HG02759 (cell line): ENCODE data around the gene DCPS.
A peak's percentile ranks its signal among the peaks of the same experiment; 100 is the strongest.
"Not testable (repeated sequence)": the region's sequence is repeated elsewhere in the genome, so short reads cannot be mapped to it uniquely, and the experiment has no call there.

Source experiments
- ATAC-seq: cut with Tn5 transposase; IDR thresholded peaks from one replicate; pipeline ENCODE4 v1.9.1; 2021; ENCODE audit warnings: mild to moderate bottlenecking, moderate library complexity; ENCODE audit not compliant: unreplicated experiment

The DCPS gene, protein sequence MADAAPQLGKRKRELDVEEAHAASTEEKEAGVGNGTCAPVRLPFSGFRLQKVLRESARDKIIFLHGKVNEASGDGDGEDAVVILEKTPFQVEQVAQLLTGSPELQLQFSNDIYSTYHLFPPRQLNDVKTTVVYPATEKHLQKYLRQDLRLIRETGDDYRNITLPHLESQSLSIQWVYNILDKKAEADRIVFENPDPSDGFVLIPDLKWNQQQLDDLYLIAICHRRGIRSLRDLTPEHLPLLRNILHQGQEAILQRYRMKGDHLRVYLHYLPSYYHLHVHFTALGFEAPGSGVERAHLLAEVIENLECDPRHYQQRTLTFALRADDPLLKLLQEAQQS

DNA sequence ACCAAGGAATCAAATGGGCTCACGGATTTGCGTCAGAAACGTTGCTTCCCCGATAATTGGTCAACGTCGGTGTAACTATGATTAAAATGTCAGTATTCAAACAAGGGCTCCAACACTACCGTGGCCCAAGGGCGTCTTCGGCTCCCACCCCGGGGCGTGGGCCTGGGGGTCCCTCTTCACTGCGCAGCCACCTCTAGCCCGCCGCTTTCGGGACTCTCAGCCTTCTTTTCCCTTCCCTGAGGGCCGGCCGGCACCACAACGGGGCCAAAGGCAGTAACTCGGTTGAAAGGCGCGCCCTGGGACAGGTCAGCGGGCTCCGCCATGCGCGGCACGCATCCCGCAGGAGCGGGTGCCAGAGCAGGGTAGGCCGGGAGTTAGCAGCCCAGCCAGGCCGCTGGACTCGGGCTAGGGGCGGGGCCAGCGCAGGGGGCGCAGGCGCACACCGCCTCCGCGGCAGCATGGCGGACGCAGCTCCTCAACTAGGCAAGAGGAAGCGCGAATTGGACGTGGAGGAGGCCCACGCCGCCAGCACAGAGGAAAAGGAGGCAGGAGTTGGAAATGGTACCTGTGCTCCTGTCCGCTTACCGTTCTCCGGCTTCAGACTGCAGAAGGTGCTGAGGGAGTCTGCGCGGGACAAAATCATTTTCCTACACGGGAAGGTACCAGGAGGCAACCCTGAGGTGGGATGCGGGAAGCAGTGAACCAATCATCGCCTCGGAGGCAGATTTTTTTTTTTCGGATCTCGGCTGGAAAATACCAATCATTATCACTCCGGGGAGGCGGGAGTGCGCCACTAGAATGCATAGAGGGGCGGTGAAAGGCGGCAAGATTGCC is at the start of gene DCPS:
Gene DCPS, plus strand, starts transcription at position 438 of the 834 bp plus-strand sequence. Its CDS starts 21 bp downstream, at position 459.
- peak; percentile 92 for ATAC-seq

DNA sequence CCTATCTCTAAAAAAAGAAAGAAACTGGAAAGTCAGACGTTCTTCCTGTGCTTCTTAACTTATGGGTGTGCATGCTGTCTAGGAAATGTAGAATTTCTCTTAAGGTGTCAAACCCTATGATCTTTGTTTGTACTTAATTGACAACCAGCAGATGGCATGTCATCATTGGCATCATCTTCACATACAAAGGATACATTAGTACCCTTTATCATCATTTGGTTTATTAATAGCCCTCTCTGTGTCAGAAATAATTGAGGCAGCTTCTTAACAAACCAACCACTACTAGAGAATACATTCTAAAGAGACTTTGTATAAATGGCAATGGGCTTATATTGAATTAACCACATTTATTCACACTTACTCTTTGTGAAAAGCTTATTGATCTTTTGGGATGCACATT is 49.0 kb upstream of the DCPS start:
- ATAC-seq, result no peak

DNA sequence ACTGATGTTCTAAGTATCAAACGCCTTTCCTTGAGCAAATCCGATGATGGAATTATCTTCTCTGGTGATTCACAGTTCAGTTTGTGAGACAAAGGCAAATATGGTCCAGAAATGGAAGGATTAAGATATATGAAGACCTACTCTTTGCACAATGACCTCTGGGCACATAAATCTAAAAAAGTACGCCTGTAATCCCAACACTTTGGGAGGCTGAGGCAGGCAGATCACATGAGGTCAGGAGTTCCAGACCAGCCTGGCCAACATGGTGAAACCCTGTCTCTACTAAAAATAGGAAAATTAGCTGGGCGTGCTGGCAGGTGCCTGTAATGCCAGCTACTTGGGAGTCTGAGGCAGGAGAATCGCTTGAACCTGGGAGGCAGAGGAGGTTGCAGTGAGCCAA is 48.4 kb upstream of the DCPS start:
- not testable (repeated sequence) for ATAC-seq

DNA sequence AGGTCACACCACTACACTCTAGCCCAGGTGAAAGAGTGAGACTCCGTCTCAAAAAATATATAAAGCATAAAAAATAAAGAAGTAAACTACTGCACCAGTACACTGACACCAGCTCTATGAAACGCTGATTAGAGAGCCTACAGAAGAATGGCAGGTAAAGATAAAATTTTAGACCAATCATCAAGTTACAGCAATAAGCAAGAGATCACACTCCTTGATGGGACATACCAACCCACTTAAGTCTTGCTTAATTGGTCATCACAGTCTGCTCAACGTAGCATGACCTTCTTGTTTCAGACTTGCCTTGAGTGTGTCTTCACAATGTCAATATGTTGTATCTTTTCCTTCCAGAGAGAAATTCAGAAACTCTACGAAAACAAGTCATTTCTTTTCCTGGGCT is 47.6 kb upstream of the DCPS start:
- no peak for ATAC-seq

DNA sequence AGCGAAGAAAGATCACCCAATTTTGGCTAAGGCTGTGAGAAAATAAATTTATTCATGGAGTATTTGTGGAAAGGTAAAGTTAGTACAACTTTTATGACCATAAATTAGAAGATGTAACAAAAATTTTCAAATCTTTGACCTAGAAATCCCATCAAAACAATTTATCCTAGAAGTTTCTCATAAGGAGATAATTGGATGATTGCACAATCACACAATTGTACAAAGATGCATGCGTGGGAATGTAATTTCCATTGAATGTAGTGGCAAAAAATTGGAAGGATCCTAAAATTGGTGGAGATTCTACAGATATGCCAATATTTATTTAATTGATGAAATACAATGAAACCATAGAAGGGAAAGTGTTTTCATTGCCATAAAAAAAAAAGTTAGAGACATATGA is 46.7 kb upstream of the DCPS start:
- ATAC-seq, result no peak

DNA sequence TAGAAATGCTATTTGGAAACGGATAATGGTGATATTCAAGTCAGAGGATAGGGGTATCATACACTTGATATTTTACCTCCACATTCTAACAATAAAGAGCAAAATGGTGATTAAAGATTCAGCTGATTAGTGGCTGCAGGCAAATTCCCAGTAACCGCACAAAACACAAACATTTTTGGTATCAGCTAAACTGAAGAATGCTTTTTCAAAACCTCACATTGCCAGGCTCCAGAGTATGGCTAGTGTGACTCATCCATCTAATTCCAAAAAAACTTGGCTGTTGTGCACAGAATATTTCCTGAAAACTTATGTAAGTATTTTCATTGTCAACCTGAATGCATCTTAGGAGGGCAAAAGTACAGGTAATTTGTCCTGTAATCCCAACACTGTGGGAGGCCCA is 46.1 kb upstream of the DCPS start:
- ATAC-seq, result no peak

DNA sequence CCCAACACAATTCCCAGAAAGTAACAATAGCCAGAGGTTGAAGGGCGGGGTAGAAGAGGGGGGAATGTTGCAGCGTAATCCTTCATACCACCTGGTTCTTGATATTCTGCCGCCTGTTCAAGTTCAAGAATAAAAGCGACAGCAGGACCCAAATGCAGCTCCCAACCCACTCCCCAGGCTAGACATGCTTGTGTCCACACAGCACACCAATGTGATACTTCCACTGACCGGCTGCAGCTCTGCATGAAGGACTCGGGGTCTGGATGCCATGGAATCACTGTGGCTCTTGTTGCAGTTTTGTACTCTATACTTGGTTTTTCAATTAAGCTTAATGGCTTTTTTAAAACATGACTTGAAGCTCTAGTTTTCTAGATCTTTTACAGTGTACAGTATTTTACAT is 41.6 kb upstream of the DCPS start:
- no peak for ATAC-seq

DNA sequence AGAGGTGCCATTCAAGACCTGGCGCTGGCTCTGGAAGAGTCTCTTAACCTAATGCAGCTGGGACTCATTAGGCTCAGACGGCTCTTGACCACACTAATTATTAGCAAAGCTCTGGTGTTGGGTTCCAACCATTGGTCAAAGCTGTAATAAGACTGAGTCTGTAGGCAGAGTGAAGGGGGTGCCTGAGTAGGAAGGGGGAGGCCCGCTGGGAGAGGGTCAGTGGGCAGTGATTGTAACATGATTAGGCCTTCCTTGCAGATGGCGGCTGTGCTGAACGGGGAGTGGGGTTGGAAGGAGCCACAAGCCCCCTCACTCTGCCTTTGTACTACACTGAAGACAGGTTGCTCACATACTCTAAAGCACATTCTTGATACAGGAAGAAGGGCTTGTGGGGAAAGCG is 40.4 kb upstream of the DCPS start:
- no peak for ATAC-seq

DNA sequence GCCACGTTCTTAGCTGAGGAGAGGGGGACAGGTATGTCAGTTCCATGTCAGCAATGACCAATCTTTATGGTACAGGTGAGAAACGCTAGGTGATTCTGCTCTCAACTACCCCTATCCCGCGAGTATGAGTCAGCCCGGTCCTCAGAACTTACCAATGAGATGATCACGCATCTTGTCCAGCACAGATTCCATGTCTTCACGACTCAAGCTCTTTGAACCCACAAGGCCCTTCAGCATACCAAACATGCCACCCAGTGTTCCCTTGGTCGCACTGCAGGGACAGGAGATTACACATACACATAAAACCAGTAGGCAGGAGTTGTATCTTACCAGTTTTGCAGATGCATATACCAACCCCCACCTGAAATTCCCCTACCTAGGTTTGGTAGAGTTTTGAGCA is 38.0 kb upstream of the DCPS start:
- ATAC-seq, result no peak

DNA sequence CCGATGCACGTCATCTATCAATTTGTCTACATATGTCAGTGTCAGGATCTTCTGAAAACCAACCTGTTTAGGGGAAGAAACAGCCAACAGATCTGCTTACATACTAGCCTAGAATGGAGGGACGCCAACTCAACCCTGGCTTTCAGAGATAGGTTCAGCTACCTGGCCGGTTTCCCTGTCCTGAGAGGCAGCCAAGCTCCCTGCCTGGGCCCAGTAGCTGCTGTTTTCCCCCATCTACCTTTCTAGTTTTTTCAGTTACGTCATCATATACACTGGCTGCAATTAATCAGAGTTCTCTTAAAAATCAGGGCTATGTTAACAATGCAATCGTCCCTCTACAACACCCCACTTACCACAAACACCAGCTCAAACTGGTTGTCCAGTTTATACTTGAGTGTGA is 36.2 kb upstream of the DCPS start:
- ATAC-seq, result no peak

DNA sequence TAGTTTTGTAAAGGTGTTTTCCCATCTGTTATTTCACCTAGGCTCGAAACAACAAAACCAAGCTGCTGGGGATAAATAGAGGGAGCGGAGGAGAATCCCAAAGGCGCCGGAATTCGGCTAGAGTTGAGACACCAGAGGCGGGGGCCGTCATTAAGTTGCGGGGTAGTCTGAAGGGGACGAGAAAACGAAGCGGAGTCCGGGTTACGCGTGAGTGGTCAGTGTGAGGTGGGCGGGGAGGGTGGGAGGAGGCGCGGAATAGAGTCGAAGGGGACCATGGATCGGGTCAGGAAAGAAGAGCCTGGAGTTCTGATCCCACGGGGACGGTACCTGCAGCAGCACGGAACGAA is 35.5 kb upstream of the DCPS start:
- ATAC-seq, result peak; percentile 6

DNA sequence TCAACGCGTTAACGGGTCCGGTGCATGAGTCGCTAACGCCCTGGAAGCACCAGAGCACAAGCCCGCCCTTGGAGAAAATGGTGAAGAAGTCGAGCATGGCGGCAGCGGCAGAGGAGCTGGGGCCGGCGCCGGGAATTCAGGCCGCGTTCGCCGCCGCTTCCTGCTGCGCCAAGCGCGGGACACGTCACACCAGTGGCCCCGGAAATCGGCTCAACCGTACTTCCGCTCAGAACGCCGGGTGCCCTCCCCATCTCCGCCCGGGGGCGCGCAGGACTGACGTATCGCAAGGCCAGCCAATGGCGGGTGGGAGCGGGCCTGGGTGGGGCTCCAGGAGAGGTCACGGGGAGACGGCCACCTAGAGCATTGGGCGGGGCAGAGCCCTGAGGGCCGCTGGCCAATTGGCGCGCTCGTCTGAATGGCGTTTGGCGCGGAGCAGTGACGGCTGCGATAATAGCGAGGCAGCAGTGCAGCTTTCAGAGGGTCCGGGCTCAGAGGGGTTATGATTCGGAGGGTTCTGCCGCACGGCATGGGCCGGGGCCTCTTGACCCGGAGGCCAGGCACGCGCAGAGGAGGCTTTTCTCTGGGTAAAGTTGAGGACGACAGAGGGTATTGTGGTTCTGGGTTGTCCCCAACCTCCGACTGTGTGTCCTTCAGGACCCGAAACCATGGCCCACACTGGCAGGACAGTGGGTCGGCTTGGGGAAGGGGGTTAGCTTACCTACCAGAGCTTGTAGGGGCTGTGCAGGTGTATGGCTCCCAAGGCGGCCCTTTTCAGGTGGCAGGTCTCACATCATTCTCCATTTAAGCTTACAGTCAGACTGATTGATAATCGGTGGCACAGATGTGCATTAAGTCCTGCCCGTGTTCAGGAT is 34.9 kb upstream of the DCPS start, which contains the start of the genes FOXRED1 and SRPRA:
Gene FOXRED1, plus strand, starts transcription at position 447 of the 872 bp plus-strand sequence. Its CDS starts 53 bp downstream, at position 500.
Gene SRPRA, minus strand, starts transcription at position 188 of the 872 bp plus-strand sequence. Its CDS starts 91 bp downstream, at position 97.
- ATAC-seq, result peak; percentile 99

DNA sequence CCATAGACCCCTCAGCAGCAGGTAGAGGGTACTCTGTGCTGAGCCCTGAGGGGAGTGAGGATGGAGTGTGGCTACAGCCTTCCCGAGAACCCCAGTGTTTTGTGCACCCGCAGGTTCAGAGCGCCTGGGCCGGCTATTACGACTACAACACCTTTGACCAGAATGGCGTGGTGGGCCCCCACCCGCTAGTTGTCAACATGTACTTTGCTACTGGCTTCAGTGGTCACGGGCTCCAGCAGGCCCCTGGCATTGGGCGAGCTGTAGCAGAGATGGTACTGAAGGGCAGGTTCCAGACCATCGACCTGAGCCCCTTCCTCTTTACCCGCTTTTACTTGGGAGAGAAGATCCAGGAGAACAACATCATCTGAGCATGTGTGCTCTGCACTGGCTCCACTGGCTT is 26.5 kb upstream of the DCPS start:
- ATAC-seq, result no peak

DNA sequence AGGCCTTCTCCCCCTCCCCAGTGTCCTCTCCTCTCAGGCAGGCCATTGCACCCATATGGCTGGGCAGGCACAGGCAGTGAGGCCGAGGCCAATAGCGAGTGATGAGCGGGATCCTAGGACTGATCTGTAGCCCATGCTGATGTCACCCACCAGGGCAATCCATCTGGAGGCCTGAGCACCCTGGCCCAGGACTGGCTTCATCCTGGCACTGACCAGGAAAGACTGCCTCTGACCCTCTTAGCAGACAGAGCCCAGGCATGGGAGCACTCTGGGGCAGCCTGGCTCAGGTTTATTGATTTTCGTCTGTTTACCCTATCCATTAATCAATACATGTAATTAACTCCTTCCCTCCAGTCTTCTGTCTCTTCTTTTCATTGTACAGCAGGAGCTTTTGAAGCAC is 26.1 kb upstream of the DCPS start:
- no peak for ATAC-seq

DNA sequence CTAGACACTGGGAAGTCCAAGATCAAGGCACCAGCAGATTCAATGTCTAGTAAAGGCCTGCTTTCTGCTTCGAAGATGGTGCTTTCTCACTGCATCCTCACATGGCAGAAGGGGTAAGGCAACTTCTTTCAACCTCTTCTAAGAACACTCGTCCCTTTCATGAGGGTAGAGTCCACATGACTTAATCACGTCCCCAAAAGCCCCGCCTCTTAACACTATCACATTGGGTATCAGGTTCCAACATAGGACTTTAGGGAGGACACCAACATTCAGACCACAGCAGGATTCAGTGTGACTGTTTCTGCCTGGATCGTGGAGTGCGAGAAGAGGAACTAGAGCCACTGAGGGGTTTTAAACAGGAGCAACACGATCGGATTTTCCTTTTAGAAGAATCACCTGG is 24.7 kb upstream of the DCPS start:
- no peak for ATAC-seq

DNA sequence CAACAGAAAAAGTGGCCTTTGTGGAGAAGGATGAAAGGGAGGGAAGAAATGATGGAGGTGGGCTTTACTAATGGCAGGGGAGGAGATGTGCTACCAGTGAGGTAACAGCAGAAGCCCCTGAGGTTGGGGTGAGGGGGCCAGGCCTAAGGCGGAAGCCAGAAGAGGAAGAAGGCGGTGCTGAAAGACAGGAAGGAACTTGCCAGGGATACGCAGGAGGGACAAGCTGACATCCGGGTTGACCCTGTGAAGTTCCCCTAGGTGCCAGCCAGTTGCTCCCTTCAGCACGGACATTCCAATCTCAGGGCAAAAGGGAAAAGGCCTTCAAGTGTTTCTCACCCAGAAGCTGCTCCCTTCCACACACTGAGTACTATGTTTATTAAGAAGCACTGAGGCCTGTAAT is 23.3 kb upstream of the DCPS start:
- ATAC-seq, result no peak

DNA sequence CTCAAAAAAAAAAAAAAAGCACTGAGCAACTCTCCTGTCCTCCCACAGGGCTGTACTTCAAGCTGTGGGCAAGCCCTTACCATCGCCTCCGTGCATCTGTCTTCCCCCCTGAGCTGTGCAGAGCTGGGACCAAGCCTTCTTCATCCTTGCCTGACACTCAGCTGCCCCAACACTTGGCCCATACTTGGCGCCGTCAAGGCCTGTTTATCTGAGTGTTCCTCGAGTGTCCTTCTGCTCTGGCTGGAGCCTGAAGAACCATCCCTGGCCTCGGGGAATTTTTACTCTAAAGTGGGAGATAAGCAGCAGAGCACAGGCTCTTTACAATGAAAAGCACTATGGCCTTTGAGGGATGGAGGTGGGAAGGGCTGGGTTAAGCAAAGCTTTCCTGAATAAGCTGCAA is 22.6 kb upstream of the DCPS start:
- ATAC-seq, result no peak

DNA sequence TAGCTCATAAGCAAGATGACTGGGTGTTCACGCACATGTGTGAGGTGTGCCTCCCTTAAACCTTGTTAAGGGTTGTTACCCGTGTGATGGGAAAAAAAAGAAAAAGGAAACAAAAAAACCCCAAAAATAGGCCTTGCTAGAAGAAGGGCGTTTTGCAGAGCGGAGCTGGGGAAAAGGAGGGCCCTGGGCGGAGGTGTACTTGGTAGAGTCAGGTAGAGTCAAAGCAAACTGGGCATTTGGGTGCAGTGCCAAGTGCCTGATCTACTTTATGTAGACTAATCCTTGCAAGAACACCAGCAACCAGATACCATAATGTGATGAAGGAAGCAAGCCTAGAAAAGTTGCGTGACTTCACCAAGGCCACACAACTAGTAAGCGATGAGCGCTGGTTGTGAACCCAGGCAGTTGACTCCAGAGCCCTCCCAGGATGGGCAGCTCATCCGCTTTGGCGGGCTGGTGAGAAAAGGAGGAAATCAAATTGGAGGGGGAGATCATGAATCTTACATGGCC is 22.1 kb upstream of the DCPS start:
- no peak for ATAC-seq

DNA sequence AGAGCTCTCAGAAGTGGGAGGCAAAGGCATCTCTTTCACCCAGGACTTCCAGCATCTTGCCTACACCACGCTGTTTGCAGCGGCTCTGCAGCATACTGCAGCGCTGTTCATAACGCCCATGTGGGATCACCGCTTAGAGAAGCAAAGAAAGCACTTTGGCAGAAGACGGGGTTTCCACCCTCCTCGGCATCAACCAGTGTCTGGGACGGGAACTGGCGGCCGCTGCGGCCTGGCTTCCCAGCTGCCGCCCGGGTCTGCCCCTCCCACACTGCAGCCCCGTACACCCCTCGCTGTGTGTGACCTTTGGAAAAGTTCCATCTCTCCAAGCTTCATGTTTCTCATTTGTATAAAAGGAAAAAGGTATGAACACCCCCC is 21.5 kb upstream of the DCPS start:
- peak; percentile 19 for ATAC-seq

DNA sequence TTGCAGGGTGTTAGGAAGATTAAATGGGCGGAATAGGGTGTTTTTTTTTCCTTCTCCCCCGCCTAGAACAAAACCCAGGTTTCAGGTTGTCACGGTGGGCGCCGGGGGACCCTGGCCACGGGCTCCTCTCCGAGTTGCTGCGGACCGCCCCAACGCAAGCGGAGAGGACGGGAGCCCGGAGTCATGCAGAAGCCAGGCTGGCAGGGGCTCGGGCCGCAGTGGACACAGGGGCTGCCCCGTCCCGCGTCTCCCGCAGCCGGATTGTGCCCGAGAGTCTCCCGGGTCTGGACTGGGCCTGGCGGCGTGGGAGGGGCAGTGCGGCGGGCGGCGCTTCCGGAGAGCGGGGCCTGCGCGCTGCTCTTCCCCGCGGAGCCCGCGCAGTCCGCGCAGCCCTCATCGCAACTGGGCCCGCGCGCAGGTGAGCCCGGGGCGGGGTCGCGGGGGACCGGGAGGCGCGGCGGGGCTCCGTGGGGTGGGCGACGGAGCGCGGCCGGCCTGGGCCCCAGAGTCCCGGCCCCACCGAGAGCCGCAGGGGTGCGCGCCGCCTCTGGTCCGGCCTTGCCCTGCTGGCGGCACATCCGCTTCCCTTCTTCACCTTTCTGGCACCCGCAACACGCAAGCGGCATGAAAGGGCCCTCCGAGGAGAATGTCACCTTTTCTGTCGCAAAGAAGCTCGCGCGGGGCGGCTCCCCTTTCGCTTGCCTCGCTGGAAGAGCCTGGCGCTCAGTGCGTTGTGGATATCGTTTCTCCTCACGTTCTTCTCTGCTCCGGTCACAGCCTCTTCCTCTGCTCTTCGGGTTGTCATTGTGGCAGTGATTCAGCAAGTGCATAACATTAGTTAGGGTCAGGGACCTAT is 20.9 kb upstream of the DCPS start, which contains the start of gene TIRAP:
Gene TIRAP, plus strand, starts transcription at position 358 of the 856 bp plus-strand sequence. CDS start 7,802 bp downstream, outside the sequence.
- ATAC-seq, result peak; percentile 81
